ENCODE data around the gene CCNB1IP1. TPM values are rescaled to one million over a fixed set of nuclear protein-coding genes. Genes with fewer than 3 reads are reported as not detected.

CCNB1IP1 gene
- polyA plus RNA-seq, 1 of the 3 experiments (the other 2 are of a cell fraction), result 35.4 TPM

DNA sequence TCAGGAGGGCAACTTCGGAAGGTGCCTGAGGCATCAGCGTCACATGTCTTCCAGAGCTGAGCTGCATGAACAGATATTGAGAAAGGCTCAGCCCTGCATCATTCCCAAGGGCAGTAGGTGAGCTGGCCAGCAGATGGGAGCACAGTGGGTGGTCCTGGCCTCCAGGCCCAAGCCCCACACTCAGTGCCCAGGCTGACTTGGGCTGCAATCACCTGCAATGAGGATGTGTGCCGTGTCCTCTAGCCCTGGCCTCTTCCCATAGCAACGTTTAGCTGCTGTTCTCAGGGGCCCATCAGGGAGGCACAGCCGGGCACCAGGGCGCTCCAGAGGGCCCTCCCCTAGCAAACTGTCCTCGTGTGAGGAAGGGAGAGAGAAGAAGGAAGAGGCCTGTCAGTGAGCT is 48.3 kb upstream of the CCNB1IP1 start:
- Histone ChIP-seq H3K27ac (ENCODE audit: low read depth in 2 of 2, low read length in 1 of 2) (no peak overlapping the region), H3K9ac (no peak overlapping the region), H3K36me3 (replicated peaks in 1 of 2; ENCODE audit: control insufficient read depth in 1 of 2, insufficient read depth in 2 of 2, low read length in 1 of 2) (peaks cover 9 to 89% of the 10 kb centered on the region in 2 experiments), H3K4me3 (ENCODE audit: low read depth in 2 of 2, low read length in 1 of 2) (no peak overlapping the region), H3K79me2 (ENCODE audit: insufficient read depth) (no peaks in the 10 kb centered on the region), H3K4me2 (no peak overlapping the region), H3F3A (replicated peaks; ENCODE audit: insufficient read depth) (no peaks in the 10 kb centered on the region), H4K20me1 (ENCODE audit: insufficient read depth) (no peaks in the 10 kb centered on the region), H3K9me2 (no peaks in the 10 kb centered on the region), H3K9me3 (no peaks in the 10 kb centered on the region), H2AFZ (ENCODE audit: low read depth) (no peak overlapping the region), H3K27me3 (ENCODE audit: insufficient read depth) (no peaks in the 10 kb centered on the region), H3K4me1 (ENCODE audit: control insufficient read depth in 1 of 2, insufficient read depth in 2 of 2, low read depth in 1 of 2, low read length in 1 of 2) (no peaks in the 10 kb centered on the region)
- ChIA-PET POLR2A (no interaction called here), CTCF (interaction anchor here (1.0 to 1.5 kb wide), 2 partner anchors 54 to 634 kb away, joined by 3 to 4 read pairs; no protein-coding TSS in a partner anchor)
- 83% methylated on average over 1 of the region's 7 CpGs for WGBS (ENCODE audit: low lambda C conversion rate)
- DNase-seq, result no peak
- no peak for TF ChIP-seq SIN3A (IDR thresholded peaks at IDR 0.05; ENCODE audit: borderline replicate concordance, low read depth, low read length)
- TF ChIP-seq NFIC (IDR thresholded peaks at IDR 0.05; ENCODE audit: borderline replicate concordance), result no peak
- no peak for TF ChIP-seq MXI1 (IDR thresholded peaks at IDR 0.05; ENCODE audit: low read depth, low read length)
- TF ChIP-seq TCF12 (IDR thresholded peaks at IDR 0.05), result no peak
- TF ChIP-seq NRF1 (IDR thresholded peaks at IDR 0.05; ENCODE audit: low read depth, low read length), result no peak
- no peak for TF ChIP-seq ELF1 (IDR thresholded peaks at IDR 0.05)
- TF ChIP-seq GABPA (IDR thresholded peaks at IDR 0.05; ENCODE audit: low read depth), result no peak
- TF ChIP-seq TEAD4 (IDR thresholded peaks at IDR 0.05; ENCODE audit: borderline replicate concordance, insufficient read depth), result no peak
- no peak for TF ChIP-seq MEF2A (IDR thresholded peaks at IDR 0.05; ENCODE audit: borderline replicate concordance, low read depth)
- TF ChIP-seq, protein P1, sequence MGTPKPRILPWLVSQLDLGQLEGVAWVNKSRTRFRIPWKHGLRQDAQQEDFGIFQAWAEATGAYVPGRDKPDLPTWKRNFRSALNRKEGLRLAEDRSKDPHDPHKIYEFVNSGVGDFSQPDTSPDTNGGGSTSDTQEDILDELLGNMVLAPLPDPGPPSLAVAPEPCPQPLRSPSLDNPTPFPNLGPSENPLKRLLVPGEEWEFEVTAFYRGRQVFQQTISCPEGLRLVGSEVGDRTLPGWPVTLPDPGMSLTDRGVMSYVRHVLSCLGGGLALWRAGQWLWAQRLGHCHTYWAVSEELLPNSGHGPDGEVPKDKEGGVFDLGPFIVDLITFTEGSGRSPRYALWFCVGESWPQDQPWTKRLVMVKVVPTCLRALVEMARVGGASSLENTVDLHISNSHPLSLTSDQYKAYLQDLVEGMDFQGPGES (IDR thresholded peaks at IDR 0.05; ENCODE audit: low read depth, low read length), result no peak
- TF ChIP-seq, protein P2, sequence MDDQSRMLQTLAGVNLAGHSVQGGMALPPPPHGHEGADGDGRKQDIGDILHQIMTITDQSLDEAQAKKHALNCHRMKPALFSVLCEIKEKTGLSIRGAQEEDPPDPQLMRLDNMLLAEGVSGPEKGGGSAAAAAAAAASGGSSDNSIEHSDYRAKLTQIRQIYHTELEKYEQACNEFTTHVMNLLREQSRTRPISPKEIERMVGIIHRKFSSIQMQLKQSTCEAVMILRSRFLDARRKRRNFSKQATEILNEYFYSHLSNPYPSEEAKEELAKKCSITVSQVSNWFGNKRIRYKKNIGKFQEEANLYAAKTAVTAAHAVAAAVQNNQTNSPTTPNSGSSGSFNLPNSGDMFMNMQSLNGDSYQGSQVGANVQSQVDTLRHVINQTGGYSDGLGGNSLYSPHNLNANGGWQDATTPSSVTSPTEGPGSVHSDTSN (IDR thresholded peaks at IDR 0.05), result no peak
- no peak for TF ChIP-seq GATA2 (CRISPR knock-in tag; IDR thresholded peaks at IDR 0.05)
- TF ChIP-seq FOSL2 (IDR thresholded peaks at IDR 0.05; ENCODE audit: borderline replicate concordance, low read depth), result no peak
- no peak for TF ChIP-seq CHD2 (IDR thresholded peaks at IDR 0.05; ENCODE audit: low read length, partially characterized antibody)
- no peak for TF ChIP-seq TAF1 (IDR thresholded peaks at IDR 0.05; ENCODE audit: borderline replicate concordance, low read depth, low read length)
- TF ChIP-seq YY1 (IDR thresholded peaks at IDR 0.05; ENCODE audit: low read depth), result no peak
- no peak for TF ChIP-seq FOXJ3 (CRISPR knock-in tag; IDR thresholded peaks at IDR 0.05)
- TF ChIP-seq, protein P3, sequence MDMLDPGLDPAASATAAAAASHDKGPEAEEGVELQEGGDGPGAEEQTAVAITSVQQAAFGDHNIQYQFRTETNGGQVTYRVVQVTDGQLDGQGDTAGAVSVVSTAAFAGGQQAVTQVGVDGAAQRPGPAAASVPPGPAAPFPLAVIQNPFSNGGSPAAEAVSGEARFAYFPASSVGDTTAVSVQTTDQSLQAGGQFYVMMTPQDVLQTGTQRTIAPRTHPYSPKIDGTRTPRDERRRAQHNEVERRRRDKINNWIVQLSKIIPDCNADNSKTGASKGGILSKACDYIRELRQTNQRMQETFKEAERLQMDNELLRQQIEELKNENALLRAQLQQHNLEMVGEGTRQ (IDR thresholded peaks at IDR 0.05; ENCODE audit: borderline replicate concordance, low read depth, low read length), result no peak
